HG03103 (cell line): ENCODE results near the gene ABTB1.
"Not testable (repeated sequence)": the region's sequence is repeated elsewhere in the genome, so short reads cannot be mapped to it uniquely, and the experiment has no call there.

ENCODE experiments used
- ATAC-seq: cut with Tn5 transposase; IDR thresholded peaks from one replicate; pipeline ENCODE4 v1.9.1; 2021; ENCODE audit warnings: low read depth; ENCODE audit not compliant: unreplicated experiment

ABTB1 gene

DNA sequence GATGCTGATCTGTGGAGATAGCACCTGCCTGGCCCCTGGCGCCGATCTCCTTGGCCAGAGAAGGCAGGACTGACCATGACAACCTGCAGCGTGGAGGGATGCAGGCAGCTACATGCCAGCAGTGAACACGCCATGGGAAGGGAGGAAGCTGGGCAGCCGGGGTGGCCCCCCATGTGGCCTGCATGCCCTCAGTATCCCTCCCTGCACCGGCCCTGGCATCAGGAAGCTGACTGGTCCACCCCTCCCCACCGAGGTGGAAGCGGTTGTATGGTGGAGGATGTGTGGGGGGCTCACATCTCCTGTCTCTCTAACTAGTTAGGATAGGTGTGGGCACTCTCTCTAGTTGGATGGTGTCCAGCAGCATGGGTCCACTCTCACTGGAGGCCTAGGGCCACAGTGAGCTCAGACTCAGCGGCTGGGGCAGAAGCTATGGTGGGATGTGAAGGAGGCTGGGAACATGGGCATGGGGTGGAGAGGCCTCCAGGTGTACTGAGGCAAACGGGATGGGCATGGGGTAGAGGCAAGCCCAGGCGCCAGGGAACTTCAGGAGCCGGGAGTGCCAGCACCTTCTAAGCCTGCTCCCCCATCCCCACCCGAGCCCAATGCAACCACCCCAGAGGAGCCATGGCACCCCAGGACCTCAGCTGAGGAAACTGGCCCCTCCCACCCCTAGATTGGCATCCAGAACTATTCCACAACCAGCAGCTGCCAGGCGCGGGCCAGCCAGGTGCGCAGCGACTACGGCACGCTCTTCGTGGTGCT, 1.8 kb upstream of the ABTB1 start:
- ATAC-seq, result no peak

DNA sequence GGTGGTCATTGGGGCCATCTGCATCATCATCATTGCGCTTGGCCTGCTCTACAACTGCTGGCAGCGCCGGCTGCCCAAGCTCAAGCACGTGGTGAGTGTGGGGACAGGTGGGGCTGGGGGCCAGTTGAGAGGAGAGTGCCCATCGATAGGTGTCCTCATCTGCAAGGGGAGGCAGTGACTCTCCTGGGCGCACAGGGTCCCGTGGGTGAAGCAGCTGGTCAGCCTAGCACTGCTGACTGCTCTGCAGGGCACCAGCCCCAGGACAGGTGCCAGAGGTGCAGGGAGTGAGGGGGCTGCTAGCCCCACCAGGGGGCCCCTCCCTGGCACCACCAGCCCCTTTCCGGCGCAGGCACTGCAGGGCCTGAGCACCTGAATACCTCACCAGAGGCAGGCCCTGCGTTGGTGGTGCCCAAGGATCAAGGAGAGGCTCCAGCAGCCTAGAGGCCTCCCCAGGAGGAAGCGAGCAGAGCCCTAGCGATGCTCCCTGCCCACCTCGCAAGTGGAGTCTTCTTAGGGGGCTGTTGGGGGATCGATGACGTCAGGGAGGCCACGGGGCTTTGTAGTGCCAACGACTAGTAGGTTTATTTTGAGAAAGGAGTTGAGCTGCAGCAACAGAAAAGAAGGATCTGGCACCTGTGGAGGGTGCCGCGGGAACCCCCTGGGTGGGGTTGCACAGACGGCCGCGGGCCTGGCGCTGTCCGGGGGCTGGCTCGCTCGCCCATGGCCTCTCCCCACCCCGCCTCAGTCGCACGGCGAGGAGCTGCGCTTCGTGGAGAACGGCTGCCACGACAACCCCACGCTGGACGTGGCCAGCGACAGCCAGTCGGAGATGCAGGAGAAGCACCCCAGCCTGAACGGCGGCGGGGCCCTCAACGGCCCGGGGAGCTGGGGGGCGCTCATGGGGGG, 976 bp upstream of the ABTB1 start:
- ATAC-seq, result peak; percentile 12

GRCh38 chr3:127673191-127674100, 694 bp downstream of the ABTB1 start:
- ATAC-seq, result peak; percentile 33

DNA sequence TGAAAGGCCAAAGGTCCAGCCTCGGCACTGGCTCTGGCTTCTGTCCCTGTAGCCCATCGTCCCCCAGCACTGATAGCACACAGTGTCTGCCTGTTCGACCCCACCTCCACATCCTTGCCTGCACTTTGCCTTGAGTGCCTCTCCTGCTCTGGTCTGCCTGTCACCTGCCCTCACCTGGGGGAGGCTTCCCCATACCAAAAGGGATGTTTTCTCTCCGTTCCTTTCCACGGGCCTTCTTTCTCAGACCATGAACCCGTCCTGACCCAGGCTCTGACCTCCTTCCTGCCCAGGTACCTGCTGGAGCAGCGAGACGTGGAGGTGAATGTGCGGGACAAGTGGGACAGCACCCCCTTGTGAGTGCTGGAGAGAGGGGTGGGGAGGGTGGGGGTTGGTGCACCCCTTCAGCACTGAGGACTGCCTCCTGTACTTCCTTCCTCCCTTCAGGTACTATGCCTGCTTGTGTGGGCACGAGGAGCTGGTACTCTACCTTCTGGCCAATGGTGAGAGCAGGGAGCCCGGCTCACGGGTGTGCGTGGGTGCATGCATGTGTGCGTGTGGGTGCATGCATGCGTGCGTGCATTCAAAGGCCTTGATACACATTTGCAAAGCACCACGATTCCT, 1.5 kb downstream of the ABTB1 start:
- ATAC-seq, result no peak

DNA sequence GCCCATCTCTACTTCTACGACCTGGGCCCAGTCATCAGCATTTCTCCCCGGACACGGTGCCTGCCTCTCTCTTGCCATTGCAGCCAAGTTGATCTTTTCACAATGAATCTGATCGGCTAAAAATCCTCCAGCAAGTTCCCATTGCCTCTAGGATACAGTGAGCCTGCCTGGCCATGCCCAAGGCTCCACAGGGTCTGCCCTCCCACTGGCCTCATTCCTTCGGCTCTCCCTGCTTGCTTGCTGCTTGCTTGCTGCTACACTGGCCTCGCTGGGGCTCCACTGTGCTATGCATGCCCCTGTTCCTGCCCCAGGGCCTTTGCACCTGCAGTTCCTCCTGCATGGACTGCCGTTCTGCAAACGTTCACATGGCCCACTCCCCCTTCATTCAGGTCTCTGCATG, 2.0 kb downstream of the ABTB1 start:
- no peak for ATAC-seq

DNA sequence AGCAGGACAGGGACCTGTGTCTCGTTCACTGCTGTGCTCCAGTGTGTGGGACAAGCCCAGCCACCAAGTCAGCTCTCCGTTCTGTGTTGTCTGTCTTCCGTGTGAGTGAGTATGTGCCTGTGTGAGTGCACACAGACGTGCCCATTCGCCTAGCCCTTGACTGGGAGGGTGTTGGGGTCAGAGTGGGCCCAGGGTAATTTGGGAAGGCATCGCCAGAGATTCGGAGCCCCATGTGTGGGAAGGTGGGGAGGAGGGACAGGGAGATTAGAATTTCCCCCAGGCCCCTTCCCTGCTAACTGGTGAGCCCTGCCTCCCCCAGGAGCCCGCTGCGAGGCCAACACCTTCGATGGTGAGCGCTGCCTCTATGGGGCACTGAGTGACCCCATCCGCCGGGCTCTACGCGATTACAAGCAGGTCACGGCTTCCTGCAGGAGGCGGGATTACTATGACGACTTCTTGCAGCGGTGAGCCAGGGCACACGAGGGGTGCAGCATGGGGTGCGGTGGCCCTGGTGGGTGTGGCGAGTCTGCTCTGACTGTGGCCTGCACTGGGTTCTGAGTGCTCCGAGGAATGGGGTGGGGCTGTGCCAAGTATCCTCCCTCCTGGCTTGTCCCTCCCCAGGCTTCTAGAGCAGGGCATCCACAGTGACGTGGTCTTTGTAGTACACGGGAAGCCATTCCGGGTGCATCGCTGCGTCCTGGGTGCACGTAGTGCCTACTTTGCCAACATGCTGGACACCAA, 3.1 kb downstream of the ABTB1 start:
- no peak for ATAC-seq

GRCh38 chr3:127676456-127676855, 3.7 kb downstream of the ABTB1 start:
- no peak for ATAC-seq

GRCh38 chr3:127676921-127677351, 4.2 kb downstream of the ABTB1 start:
- no peak for ATAC-seq

DNA sequence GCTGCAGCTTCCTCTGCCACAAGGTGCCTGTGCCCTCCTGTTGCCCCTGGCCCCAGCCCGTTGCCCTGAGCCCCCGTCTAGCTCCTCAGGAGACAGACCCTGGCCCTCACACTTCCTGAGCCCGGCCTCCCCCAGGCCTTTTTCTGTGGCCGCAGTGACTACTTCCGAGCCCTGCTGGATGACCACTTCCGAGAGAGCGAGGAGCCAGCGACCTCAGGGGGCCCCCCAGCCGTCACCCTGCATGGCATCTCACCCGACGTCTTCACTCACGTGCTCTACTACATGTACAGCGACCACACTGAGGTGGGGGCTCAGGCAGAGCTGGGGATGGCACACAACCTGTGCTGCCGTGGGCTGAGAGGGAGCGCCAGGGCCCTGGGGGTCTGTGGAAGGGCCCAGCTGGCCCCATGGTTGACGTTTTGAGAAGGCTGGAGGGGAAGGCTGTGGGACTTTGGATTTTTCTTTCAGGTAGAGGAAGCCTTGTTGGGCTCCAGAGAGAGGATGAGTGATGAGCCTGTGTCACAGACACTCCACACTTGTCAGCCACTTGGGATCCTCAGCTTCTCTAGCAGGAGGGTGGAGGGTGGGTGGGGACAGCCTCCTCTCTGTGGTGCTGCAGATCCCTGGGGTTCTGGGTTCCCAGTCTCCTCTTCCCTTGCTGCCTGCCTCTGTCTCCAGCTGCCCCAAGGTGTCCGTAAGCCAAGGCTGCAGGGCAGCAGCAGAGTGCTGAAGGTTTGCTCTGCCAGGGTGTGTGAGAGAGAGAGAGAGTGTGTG, 5.0 kb downstream of the ABTB1 start:
- no peak for ATAC-seq

GRCh38 chr3:127678315-127678599, 5.5 kb downstream of the ABTB1 start:
- no peak for ATAC-seq

- ATAC-seq, result no peak
Measured at GRCh38 chr3:127678611-127679533, 6.1 kb downstream of the ABTB1 start.

GRCh38 chr3:127679534-127680145, 6.9 kb downstream of the ABTB1 start:
- ATAC-seq, result no peak

DNA sequence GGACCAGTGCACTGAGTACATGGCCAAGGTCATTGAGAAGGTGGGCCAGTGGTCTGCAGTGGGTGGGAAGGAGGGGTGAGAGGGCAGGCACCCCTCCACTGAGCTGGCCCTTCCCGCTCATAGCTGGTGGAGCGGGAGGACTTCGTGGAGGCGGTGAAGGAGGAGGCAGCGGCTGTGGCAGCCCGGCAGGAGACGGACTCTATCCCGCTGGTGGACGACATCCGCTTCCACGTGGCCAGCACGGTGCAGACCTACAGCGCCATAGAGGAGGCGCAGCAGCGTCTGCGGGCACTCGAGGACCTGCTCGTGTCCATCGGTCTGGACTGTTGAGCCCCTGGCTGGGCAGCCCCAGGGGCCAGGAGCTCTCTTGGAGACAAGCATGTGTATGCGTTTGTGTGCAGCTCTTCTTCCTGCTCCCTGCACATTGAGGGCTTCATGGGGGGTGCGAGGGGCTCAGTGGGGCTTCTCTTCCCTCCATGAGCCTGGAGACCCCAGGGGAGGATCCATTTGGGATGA, 7.5 kb downstream of the ABTB1 start:
- ATAC-seq, result no peak

DNA sequence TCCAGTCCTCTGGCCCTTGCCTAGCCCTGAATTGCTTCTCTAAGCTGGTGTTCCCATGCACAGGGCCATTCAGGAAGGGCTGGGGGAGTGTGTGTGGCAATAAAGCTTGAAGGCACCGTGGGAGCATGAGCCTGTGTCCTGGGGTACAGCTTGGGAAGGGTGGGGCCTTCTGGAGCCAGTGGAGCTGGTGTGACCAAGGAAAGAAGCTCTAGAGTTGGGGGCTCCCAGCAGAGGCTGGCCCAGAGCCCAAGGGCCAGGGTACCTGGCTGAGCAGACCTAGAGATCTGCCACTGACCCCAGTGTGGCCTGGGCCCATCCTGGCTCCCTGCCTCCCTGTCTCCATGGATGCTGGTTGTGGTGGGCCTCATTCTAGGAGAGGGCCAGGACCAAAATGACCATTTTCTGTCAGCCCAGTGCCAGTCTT, 8.1 kb downstream of the ABTB1 start:
- no peak for ATAC-seq

- not testable (repeated sequence) for ATAC-seq
Measured at GRCh38 chr3:127682175-127682554, 9.4 kb downstream of the ABTB1 start.

DNA sequence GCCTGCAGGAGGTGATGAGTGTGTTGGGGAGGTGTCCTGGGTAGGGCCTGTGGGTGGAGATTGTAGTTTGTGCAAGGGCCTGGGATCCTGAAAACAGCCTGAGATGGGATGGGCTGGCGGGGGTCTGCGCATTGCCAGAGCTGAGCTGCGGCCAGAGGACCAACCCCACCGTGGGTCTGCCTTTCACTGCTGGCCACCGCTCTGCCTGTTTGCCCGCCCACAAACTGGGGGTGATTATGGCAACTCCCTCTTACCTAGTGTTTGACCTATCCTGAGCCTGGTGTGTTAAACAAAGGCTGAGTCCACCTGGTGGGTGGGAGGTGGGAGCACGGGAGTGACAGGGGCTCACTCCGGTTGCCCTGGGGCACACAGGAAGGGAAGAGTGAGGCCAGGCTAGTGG, 9.8 kb downstream of the ABTB1 start:
- ATAC-seq, result no peak
